SIG-M5 (cell line): ENCODE results near the gene RAD51B.

Experiments
- DNase-seq: peaks from one replicate; lab custom pipeline; 2025; lab: John Stamatoyannopoulos, UW

Gene RAD51B

DNA sequence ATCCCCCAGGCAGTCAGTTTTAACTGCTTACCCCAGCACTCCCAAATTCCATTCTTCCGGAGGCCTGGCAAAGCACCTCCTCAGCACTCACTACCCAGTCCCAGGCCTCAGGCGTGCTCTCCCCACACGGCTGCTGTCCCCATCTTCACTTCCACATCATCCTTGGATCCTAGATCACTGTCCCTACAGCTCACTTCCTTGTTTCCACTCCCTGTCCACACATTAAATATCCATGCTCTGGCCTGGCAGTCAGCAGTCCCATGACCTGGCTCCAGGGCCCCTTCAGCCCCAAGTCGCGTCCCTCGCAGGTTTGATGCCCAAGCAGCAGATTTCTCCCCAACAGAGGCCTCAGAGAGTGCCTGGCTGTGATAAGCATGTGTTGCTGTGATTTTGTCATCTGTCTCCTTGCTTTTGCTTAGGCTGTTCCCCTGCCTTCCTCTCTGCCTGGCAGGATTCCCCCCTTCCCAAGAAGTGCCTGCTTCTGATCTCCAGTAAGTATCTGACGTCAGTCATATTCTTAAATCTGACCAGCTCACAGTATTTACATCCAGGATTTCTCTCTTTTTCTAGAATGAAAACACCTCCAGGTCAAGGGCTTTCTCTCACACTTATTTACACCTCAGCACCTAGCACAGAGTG lies 731.6 kb downstream of the RAD51B start:
- no peak for DNase-seq

- no peak for DNase-seq
Measured at GRCh38 chr14:68552075-68552474, 732.5 kb downstream of the RAD51B start.

- DNase-seq: no peak
Measured at GRCh38 chr14:68552602-68553001, 733.0 kb downstream of the RAD51B start.

- DNase-seq: no peak
Measured at GRCh38 chr14:68553311-68553710, 733.7 kb downstream of the RAD51B start.

GRCh38 chr14:68554231-68554630 lies 734.7 kb downstream of the RAD51B start:
- DNase-seq: no peak

DNA sequence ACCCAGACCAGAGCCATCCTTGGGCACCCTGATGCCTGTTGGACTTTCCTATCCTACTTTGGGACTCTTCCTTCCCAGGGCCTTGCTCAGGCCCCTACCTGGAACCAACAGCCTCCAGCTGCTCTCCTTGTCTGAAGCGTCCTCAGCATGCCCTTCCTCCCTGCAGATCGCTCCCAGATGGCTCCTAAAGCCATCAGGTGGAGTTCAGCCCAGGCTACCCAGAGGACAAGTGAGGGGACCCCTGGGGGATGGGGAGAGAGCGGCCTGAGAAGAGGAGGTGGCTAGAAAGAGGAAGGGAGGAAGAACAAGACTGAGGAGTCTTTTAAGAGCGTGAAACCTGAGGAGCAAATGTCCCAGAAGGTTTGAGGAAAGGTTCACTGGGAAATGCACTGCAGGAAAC lies 736.7 kb downstream of the RAD51B start:
- no peak for DNase-seq

DNA sequence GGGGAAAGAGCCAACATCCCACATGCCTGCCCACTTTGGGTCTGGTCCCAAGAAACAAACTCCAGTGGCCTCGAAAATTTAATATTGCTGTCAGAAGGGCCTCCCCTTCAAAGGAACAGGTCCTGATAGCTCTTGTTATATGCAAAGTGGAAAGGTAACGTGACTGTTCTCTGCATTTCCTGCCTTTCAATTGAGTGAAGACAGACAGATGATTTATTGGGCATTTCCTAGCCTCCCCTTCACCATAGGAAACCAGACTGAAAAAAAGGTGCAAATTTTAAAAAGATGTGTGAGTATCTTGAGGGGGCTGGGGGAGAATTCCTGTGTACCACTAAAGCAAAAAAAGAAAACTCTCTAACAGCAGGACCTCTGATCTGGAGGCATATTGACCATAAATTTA lies 738.1 kb downstream of the RAD51B start:
- no peak for DNase-seq

DNA sequence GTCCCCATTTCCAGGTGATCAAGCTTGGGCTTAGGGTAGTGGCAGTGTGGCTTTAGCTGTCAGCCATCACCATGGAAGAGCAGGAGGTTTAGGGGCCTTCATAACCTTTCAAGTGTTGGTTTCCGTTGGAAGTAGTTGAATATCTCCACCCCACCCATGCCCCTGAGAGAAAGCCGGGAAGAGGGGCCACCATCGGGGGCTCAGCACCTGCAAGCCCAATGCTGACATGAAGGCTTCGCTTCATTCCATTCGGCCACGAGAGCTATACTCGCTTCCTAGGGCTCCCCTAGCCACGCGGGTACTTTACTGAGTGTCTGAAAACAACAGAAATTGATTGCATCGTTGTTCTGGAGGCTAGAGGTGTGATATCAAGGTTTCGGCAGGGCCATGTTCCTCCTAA lies 738.5 kb downstream of the RAD51B start:
- no peak for DNase-seq

DNA sequence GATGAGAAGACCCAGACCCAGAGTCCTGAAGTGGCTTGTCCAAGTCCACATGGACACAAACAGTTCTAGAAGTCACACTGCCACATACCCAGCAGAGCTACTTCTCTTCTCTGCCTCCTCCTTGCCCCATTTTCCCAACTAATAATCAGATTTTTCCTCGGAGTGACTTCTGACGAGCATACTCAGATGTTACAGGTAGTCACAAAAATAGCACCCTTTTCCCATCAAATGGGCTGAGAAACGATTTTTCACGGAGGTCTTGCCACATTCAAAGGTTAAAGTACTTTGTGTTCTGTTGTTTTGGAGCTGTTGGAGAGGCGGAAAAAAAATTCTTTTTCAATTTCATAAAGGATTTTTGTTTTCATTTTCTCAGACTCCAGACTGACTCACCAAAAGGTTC lies 740.4 kb downstream of the RAD51B start:
- no peak for DNase-seq

GRCh38 chr14:68561531-68562007 lies 742.0 kb downstream of the RAD51B start:
- DNase-seq: no peak

- no peak for DNase-seq
Measured at GRCh38 chr14:68562911-68563250, 743.3 kb downstream of the RAD51B start.

DNA sequence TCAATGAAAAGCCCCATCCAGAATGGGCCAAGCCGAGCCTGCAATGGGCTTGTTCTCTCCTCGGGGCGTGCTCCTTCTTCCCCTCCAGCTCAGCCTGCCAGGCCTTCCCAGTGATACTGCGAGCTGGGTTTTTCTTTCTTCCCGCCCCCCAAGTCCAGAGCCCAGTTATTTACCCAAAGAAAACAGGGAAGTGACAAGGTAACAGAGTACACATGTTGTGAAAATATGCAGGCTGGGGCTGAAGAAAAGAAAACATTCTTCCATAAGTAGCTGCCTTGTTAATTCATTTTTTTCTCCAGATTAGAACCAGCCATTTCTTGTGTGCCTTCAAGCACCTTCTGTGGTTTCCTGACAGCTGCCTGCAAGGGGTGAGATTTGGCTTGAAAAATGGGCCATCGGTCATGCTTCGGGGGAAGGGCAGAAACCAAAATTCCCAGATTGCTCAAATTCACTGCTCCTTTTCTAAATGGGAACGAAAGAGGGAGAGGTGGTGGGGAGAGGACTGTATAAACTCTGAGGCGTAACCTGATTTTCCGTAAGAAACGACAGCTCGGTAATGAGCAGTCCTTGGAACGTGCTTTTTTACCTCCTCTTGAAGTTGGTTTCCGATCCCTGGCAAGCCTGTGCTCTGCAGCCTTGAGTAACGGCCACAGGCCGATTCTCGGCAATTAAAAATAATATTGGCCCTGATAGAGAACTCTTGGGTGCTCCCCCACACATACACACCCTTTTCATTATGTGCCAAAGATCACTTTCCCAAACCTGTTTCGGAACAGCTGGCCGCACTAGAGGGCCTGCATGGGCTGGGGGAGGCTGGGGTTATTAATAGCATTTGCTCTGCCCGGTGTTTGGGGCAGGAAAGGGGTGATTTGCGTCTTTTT lies 743.9 kb downstream of the RAD51B start:
- DNase-seq: no peak

DNA sequence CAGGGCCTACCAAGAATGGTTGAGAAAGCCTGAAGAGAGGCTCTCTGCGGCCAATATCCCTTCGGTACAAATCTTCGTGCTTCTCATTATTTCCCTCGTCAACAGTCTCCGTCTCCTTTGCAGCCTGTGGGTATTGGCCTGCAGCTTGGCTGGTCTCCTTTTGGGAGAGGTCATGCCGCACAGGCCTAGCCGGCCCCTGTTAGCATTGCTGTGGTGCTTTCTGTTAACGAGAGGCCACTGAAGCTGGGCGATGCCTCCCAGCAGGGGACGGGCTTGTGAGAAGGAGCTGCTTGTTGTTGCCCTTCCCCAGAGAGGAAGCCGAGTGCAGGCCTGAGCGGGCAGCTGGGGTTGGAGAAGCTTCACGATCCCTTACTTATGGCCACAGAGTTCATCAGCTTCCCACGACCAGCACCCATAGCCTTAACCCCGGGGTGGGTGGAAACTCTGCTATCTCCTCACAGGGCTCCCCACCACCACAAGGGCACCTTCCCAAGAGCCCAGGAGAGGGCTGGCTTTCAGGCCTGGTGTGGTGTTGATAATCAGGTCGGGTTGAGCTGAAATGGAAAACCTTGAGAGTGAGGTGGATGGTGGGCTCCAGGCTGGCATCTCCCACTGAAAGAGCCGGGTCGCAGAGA lies 744.7 kb downstream of the RAD51B start:
- no peak for DNase-seq

DNA sequence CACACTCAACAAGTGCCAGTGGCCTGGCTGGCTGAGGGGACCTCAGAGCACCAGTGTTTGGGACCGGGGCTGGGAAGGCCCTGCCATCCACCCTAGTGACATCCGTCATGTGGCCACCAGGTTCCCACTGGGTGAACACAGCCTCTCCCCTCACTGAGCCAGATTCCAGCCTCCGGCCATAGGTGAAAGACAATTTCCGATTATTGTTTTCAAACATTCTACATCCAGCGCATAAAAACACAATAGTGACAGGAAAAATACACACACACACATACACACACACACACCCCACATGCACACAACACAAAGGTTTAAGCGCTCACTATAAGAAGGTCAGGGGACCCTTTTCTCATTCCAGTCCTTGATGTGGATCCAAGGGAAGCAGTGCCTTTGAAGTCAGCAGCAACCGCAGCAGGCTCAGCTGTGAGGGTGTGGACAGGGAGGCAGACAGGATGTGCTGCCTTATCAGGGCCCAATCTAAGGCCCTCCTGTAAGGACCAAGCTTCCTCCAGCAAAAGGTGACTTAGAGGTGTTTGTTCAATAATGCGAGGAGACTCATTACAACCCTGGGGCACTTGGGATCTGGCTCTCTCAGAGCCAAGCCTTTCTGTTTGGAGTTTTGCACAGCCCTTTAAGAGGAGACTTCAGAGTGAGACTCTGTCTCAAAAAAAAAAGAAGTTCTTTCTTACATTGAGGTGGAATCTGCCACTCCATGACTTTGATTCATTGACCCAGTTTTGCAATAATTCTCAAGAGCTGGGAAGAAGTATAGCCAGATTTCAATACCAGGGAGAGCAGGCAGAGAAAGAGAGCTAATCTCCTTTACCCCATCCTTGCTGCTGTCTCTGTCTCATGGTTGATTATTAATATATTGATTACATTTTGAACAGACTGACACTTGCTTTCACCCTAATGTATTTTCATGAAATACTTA lies 745.5 kb downstream of the RAD51B start:
- no peak for DNase-seq

DNA sequence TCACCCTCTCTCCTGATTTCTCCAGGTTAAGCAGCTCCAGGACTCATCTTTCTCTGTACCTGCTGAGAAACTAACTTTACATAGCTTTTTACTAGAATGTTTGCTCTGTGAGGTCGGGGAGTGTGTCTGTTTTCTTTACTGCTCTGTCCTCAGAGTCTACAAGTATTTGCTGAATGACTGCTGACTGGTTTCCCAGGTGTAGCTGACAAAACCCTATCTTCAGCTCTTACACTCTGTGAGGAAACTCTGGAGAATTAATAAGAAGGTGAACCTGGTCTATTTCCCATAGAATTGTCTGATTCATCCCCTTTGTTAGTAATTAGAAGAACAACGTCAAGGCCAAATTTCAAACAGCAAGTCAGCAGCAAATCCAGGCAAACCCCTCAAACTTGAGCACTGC lies 746.5 kb downstream of the RAD51B start:
- no peak for DNase-seq

- DNase-seq: no peak
Measured at GRCh38 chr14:68568907-68569897, 749.6 kb downstream of the RAD51B start.

GRCh38 chr14:68569970-68570409 lies 750.4 kb downstream of the RAD51B start:
- no peak for DNase-seq

- no peak for DNase-seq
Measured at GRCh38 chr14:68571114-68571591, 751.6 kb downstream of the RAD51B start.

GRCh38 chr14:68571928-68572525 lies 752.4 kb downstream of the RAD51B start:
- DNase-seq: no peak

DNA sequence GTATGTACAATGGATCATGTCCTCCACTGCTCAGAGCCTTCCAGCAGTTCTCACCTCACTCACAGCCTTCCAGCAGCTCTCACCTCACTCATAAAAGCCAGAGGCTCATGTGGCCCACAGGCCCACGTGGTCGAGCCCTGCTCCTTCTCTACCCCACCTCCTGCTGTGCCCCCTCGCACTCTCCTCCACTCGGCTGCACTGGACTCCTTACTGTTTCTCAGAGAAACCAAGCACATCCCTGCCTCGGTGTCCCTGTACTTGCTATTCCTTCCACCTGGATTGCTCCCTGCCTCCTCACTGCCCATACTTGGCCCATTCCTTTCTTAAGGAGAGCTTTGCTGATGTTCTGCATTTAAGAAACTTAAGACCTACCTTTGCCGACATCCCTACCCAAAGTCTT lies 753.5 kb downstream of the RAD51B start:
- no peak for DNase-seq
